HG03565 (cell line): ENCODE results near the gene PYGO1.

Source experiments
- ATAC-seq: cut with Tn5 transposase; IDR thresholded peaks from one replicate; pipeline ENCODE4 v1.9.1; 2021; ENCODE audit warnings: mild to moderate bottlenecking, moderate library complexity; ENCODE audit not compliant: unreplicated experiment

PYGO1 gene

GRCh38 chr15:55573224-55573623, 14.9 kb downstream of the PYGO1 start:
- no peak for ATAC-seq

GRCh38 chr15:55564347-55565145, 23.6 kb downstream of the PYGO1 start:
- no peak for ATAC-seq

- ATAC-seq = no peak
Observed at GRCh38 chr15:55562601-55563000, 25.5 kb downstream of the PYGO1 start.

- no peak for ATAC-seq
Observed at GRCh38 chr15:55555089-55555488, 33.1 kb downstream of the PYGO1 start.

GRCh38 chr15:55552926-55553325, 35.2 kb downstream of the PYGO1 start:
- no peak for ATAC-seq

- no peak for ATAC-seq
Observed at GRCh38 chr15:55552451-55552850, 35.7 kb downstream of the PYGO1 start.

- ATAC-seq = no peak
Observed at GRCh38 chr15:55549305-55549704, 38.8 kb downstream of the PYGO1 start.

- ATAC-seq = no peak
Observed at GRCh38 chr15:55546718-55547117, 41.4 kb downstream of the PYGO1 start.

- ATAC-seq = no peak
Observed at GRCh38 chr15:55535436-55535835, 52.7 kb downstream of the PYGO1 start.

GRCh38 chr15:55532944-55533343, 55.2 kb downstream of the PYGO1 start:
- ATAC-seq = no peak

GRCh38 chr15:55530861-55531313, 57.3 kb downstream of the PYGO1 start:
- ATAC-seq = no peak

- ATAC-seq = no peak
Observed at GRCh38 chr15:55528812-55529211, 59.3 kb downstream of the PYGO1 start.

- ATAC-seq = no peak
Observed at GRCh38 chr15:55527150-55527549, 61.0 kb downstream of the PYGO1 start.

- ATAC-seq = peak; percentile 91
Observed at GRCh38 chr15:55526559-55527036, 61.5 kb downstream of the PYGO1 start.

GRCh38 chr15:55522742-55523450, 65.2 kb downstream of the PYGO1 start:
- no peak for ATAC-seq

GRCh38 chr15:55518641-55519040, 69.5 kb downstream of the PYGO1 start:
- ATAC-seq = no peak

GRCh38 chr15:55518009-55518408, 70.1 kb downstream of the PYGO1 start:
- no peak for ATAC-seq

- no peak for ATAC-seq
Observed at GRCh38 chr15:55515991-55516776, 72.0 kb downstream of the PYGO1 start.

- no peak for ATAC-seq
Observed at GRCh38 chr15:55515491-55515890, 72.7 kb downstream of the PYGO1 start.

GRCh38 chr15:55514414-55514850, 73.7 kb downstream of the PYGO1 start:
- no peak for ATAC-seq
